Sciatic nerve (tissue), 2 donors: ENCODE measurements around the gene MAGEB3. TPM values are rescaled to one million over a fixed set of nuclear protein-coding genes. Genes with fewer than 3 reads are reported as not detected.

ENCODE experiments used
- ATAC-seq: fragments of 200-7000 bp; cut with Tn5 transposase; one replicate; pipeline ENCODE4 v1.9.1; 2020; ENCODE audit warnings: mild to moderate bottlenecking, moderate library complexity
- DNase-seq: peaks from one replicate; pipeline ENCODE4 v3.0.0-alpha.2; 2020; ENCODE audit warnings: low spot score
- intact Hi-C: fragments of 100-400 bp; cut with DNase I; formaldehyde crosslinking; loops from one replicate; pipeline ENCODE4 v1.14.2; 2022
- total RNA-seq: library from RNA; stranded (reverse); fragmentation: NEBNext Ultra II Directional; extraction: Animal tissue kit (Norgen Biotek cat#: 25700); gene quantifications from one replicate; pipeline ENCODE4 v1.2.1, GENCODE V29; 2021
- donor health status: DM: no; HTN: no; CAD: no.
- donor health status: DM: no; HTN: no; CAD: no.

MAGEB3 gene
- total RNA-seq, 1 donor from 2014 or later: not detected

GRCh38 chrX:30270639-30271038 is 40.2 kb downstream of the MAGEB3 start:
- DNase-seq (no peak), ATAC-seq (no peak)
- intact Hi-C loops: no loop called here

DNA sequence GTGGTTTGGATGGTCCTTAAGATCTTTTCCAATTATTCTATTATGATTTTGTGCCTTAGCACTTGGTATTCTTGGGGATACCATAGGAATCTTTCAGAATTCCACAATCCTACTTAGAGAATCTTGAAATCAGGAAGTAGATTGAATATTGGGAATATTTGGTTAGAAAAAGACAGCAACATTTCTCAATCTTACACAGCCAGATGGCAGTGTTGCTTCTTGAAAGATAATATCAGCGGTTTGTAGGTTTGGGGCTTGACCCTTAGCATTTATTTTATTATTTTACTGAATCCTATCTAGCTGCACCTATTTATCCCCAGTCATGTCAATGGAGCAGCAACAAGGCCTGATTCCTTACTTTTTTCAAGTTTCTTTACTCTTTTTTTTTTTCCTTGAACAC is 45.0 kb downstream of the MAGEB3 start:
- ATAC-seq (no peak), DNase-seq (no peak)
- intact Hi-C loops: no loop called here

GRCh38 chrX:30278365-30278764 is 47.9 kb downstream of the MAGEB3 start:
- DNase-seq (no peak), ATAC-seq (peak; percentile 48)
- intact Hi-C loops: no loop called here

DNA sequence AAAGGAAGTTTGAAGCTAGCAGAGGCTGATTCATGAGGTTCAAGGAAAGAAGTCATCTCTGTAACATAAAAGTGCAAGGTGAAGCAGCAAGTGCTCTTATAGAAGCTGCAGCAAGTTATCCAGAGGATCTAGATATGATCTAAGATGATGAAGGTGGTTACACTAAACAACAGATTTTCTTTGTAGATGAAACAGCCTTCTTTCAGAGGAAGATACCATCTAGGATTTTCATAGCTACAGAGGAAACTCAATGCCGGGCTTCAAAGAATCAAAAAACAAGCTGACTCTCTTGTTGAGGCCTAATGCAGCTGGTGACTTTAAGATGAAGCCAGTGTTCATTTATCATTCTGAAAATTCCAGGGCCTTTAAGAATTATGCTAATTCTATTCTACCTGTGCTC is 50.0 kb downstream of the MAGEB3 start:
- intact Hi-C loops: no loop called here
- DNase-seq (no peak), ATAC-seq (no peak)

- no peak for ATAC-seq
- no peak for DNase-seq
- intact Hi-C loops: no loop called here
Observed at GRCh38 chrX:30282527-30282926, 52.1 kb downstream of the MAGEB3 start.

- intact Hi-C loops: no loop called here
- DNase-seq (no peak), ATAC-seq (peak; percentile 75)
Observed at GRCh38 chrX:30283456-30284200, 53.2 kb downstream of the MAGEB3 start.

Other genes with a start within 250 kb of the MAGEB3 start
- not detected for gene MAGEB2, start 15.1 kb upstream of the MAGEB3 start, total RNA-seq
- gene MAGEB4, start 11.3 kb downstream of the MAGEB3 start, total RNA-seq: not detected
- gene MAGEB1, start 16.5 kb downstream of the MAGEB3 start, total RNA-seq: not detected
- gene NR0B1, start 78.7 kb downstream of the MAGEB3 start, total RNA-seq: 1.9 TPM